HepG2 (cell line): Measurements from ENCODE around the gene DAPK1. TPM values are rescaled to one million over a fixed set of nuclear protein-coding genes. Genes with fewer than 3 reads are reported as not detected.

Experiments
- ARID2 ChIP-seq: sonication (generic); formaldehyde crosslinking; IDR thresholded peaks from 2 replicates; pipeline ENCODE4 v1.8.1; 2022; ENCODE audit warnings: mild to moderate bottlenecking, missing genetic modification reagents, borderline replicate concordance
- ARNTL ChIP-seq: sonication (generic); formaldehyde crosslinking; IDR thresholded peaks from 2 replicates; pipeline ENCODE4 v1.4.0; 2020; ENCODE audit warnings: mild to moderate bottlenecking, missing genetic modification reagents
- ASH2L ChIP-seq: fragments of 300-600, 200-600 bp; sonication (generic); IDR thresholded peaks from 2 replicates; pipeline ENCODE4 v1.7.0; 2017; ENCODE audit warnings: low read depth, mild to moderate bottlenecking, moderate library complexity, mixed read lengths, low read length; ENCODE audit not compliant: insufficient read length
- ATF1 ChIP-seq: IDR thresholded peaks from 2 replicates; pipeline ENCODE4 v1.6.1; 2016; ENCODE audit warnings: mild to moderate bottlenecking, control low read depth
- BRF2 ChIP-seq: sonication (generic); formaldehyde crosslinking; IDR thresholded peaks from 2 replicates; pipeline ENCODE4 v1.8.1; 2022; ENCODE audit warnings: mild to moderate bottlenecking, missing genetic modification reagents
- CHCHD3 ChIP-seq: sonication (generic); formaldehyde crosslinking; IDR thresholded peaks from 2 replicates; pipeline ENCODE4 v1.8.0; 2022; ENCODE audit warnings: mild to moderate bottlenecking, missing genetic modification reagents, moderate library complexity
- HBP1 ChIP-seq: IDR thresholded peaks from 2 replicates; pipeline ENCODE4 v1.6.1; 2016; ENCODE audit warnings: low read depth, control low read depth
- HDAC2 ChIP-seq: sonication (generic); formaldehyde crosslinking; IDR thresholded peaks from 2 replicates; pipeline ENCODE4 v1.4.0; 2020; ENCODE audit warnings: missing genetic modification reagents
- HMGA1 ChIP-seq: sonication (generic); formaldehyde crosslinking; conservative IDR thresholded peaks from 2 replicates; pipeline ENCODE4 v1.4.0; 2020; ENCODE audit warnings: missing genetic modification reagents
- IKZF5 ChIP-seq: IDR thresholded peaks from 2 replicates; pipeline ENCODE4 v1.6.1; 2018; ENCODE audit warnings: missing genetic modification reagents, mild to moderate bottlenecking, missing compliant biosample characterization
- IRX3 ChIP-seq: sonication (generic); formaldehyde crosslinking; IDR thresholded peaks from 2 replicates; pipeline ENCODE4 v1.8.1; 2023; ENCODE audit warnings: mild to moderate bottlenecking, low read depth, missing genetic modification reagents, borderline replicate concordance
- JARID2 ChIP-seq: sonication (generic); formaldehyde crosslinking; IDR thresholded peaks from 2 replicates; pipeline ENCODE4 v1.8.1; 2023; ENCODE audit warnings: missing genetic modification reagents, inconsistent platforms; ENCODE audit not compliant: insufficient replicate concordance
- NR1H2 ChIP-seq: sonication (generic); formaldehyde crosslinking; IDR thresholded peaks from 2 replicates; pipeline ENCODE4 v1.8.1; 2022; ENCODE audit warnings: low read depth, missing genetic modification reagents, borderline replicate concordance
- NR2F6 ChIP-seq, 2 experiments: IDR thresholded peaks; 2 replicates each; pipeline ENCODE4 v1.6.1; 2016; ENCODE audit warnings: antibody characterized with exemption in 1 of 2, mild to moderate bottlenecking in 1 of 2
- SALL1 ChIP-seq: sonication (generic); formaldehyde crosslinking; IDR thresholded peaks from 2 replicates; pipeline ENCODE4 v1.8.0; 2022; ENCODE audit warnings: mild to moderate bottlenecking, missing genetic modification reagents
- SRSF4 ChIP-seq: fragments of 200-400 bp; formaldehyde crosslinking; IDR thresholded peaks from one replicate; pipeline ENCODE4 v1.6.1; 2018; ENCODE audit warnings: mild to moderate bottlenecking, low read depth, low read length, moderate library complexity; ENCODE audit not compliant: poor library complexity, severe bottlenecking
- TBX3 ChIP-seq: fragments of 450-650 bp; IDR thresholded peaks from 2 replicates; pipeline ENCODE4 v1.6.1; 2017; ENCODE audit warnings: antibody characterized with exemption, mild to moderate bottlenecking, inconsistent platforms, borderline replicate concordance
- USF2 ChIP-seq, 2 experiments: sonication (generic) in 1 of 2; formaldehyde crosslinking in 1 of 2; IDR thresholded peaks; 2 replicates each; pipeline versions ENCODE4 v1.5.1 to v1.6.1; 2011 to 2020; ENCODE audit warnings: borderline replicate concordance in 1 of 2, low read depth in 1 of 2, low read length in 1 of 2, mild to moderate bottlenecking in 1 of 2, missing genetic modification reagents in 1 of 2, moderate library complexity in 1 of 2
- ZFYVE20 ChIP-seq: sonication (generic); formaldehyde crosslinking; IDR thresholded peaks from 2 replicates; pipeline ENCODE4 v1.8.0; 2023; ENCODE audit warnings: low read depth, mild to moderate bottlenecking, moderate library complexity, missing genetic modification reagents, borderline replicate concordance
- ZNF260 ChIP-seq: sonication (generic); formaldehyde crosslinking; IDR thresholded peaks from 2 replicates; pipeline ENCODE4 v1.4.0; 2020; ENCODE audit warnings: missing genetic modification reagents, low read depth, mild to moderate bottlenecking, borderline replicate concordance
- ZNF335 ChIP-seq: sonication (generic); formaldehyde crosslinking; IDR thresholded peaks from 2 replicates; pipeline ENCODE4 v1.4.0; 2020; ENCODE audit warnings: missing genetic modification reagents
- ZNF569 ChIP-seq: sonication (generic); formaldehyde crosslinking; IDR thresholded peaks from 2 replicates; pipeline ENCODE4 v1.5.0; 2020; ENCODE audit warnings: mild to moderate bottlenecking, missing genetic modification reagents, moderate library complexity, borderline replicate concordance
- ZNF7 ChIP-seq: IDR thresholded peaks from 2 replicates; pipeline ENCODE4 v1.6.1; 2016; ENCODE audit warnings: missing biosample characterization, missing genetic modification reagents
- polyA plus RNA-seq, 8 experiments: library from polyadenylated mRNA; depleted of rRNA in 3 of 8; stranded (reverse) in 7 of 8; unstranded in 1 of 8; fragments of >200 nt; fragmentation: Illumina TruSeq in 4 of 8; extraction: Trizol in 4 of 8; gene quantifications; 2 replicates each; pipeline versions ENCODE4 v1.2.1 to v1.2.3, GENCODE V29; 2011 to 2016; ENCODE audit warnings: low read depth in 4 of 8, missing spikeins in 1 of 8, mixed read lengths in 1 of 8; ENCODE audit not compliant: insufficient read depth in 1 of 8
- total RNA-seq, 5 experiments: library from RNA; depleted of rRNA; stranded (reverse); fragments of >200 nt; fragmentation: Illumina TruSeq; extraction: Trizol; gene quantifications; 2 replicates each; pipeline ENCODE4 v1.2.3, GENCODE V29; 2016; ENCODE audit warnings: low read depth in 1 of 5

DAPK1 gene
- total and polyA plus RNA-seq, 2 of the 13 experiments (the other 11 are each of a cell fraction or from before 2014, with no cell fraction given): 35.7 to 35.9 TPM

- no peak for TF ChIP-seq USF2 (IDR thresholded peaks at IDR 0.05; ENCODE audit: low read depth, low read length)
- no peak for TF ChIP-seq USF2 (CRISPR knock-in tag; IDR thresholded peaks at IDR 0.05; ENCODE audit: borderline replicate concordance)
- no peak for TF ChIP-seq CHCHD3 (CRISPR knock-in tag)
- no peak for TF ChIP-seq ZFYVE20 (CRISPR knock-in tag)
- TF ChIP-seq IRX3 (CRISPR knock-in tag): no peak
- peak; percentile 58 for TF ChIP-seq NR2F6 (IDR thresholded peaks at IDR 0.05)
- TF ChIP-seq NR2F6 (CRISPR knock-in tag; IDR thresholded peaks at IDR 0.05): peak; percentile 52
- peak; percentile 55 for TF ChIP-seq ASH2L
- TF ChIP-seq ARID2: no peak
- TF ChIP-seq BRF2 (CRISPR knock-in tag): no peak
- no peak for TF ChIP-seq IKZF5 (CRISPR knock-in tag)
- no peak for TF ChIP-seq ZNF7 (CRISPR knock-in tag)
- no peak for TF ChIP-seq HBP1
- TF ChIP-seq ARNTL (CRISPR knock-in tag): no peak
- TF ChIP-seq JARID2 (CRISPR knock-in tag): no peak
- no peak for TF ChIP-seq SALL1 (CRISPR knock-in tag)
- no peak for TF ChIP-seq HMGA1 (CRISPR knock-in tag)
- no peak for TF ChIP-seq SRSF4
- TF ChIP-seq NR1H2 (CRISPR knock-in tag): no peak
- TF ChIP-seq ZNF260 (CRISPR knock-in tag): no peak
- TF ChIP-seq ZNF569: no peak
- peak; percentile 44; the same call in 1 of the 2 replicates for TF ChIP-seq ATF1 (CRISPR knock-in tag)
- TF ChIP-seq HDAC2: peak; percentile 58; the same call in 1 of the 2 replicates
- TF ChIP-seq ZNF335: no peak
- peak; percentile 69; the same call in 1 of the 2 replicates for TF ChIP-seq TBX3
These were observed 72.6 kb downstream of the DAPK1 start (continued) for GRCh38 chr9:87570000-87570908.
